PC-9 (cell line): ENCODE measurements around the gene SLX4. TPM values are rescaled to one million over a fixed set of nuclear protein-coding genes. Genes with fewer than 3 reads are reported as not detected.

ENCODE experiments used
- BruUV-seq: library from RNA; stranded (reverse); fragments of 400-500 nt; replicated peaks from 2 replicates; lab custom pipeline; 2021; lab: Mats Ljungman, UMichigan
- CTCF ChIA-PET: fragments of 300-600 bp; sonication (Branson Sonifier 250); formaldehyde crosslinking; loops from one replicate; lab custom pipeline; 2022; ENCODE audit warnings: antibody characterized with exemption; lab: Charles Lee
- POLR2A ChIA-PET: fragments of 300-600 bp; sonication (Branson Sonifier 250); formaldehyde crosslinking; loops from one replicate; lab custom pipeline; 2022; ENCODE audit warnings: antibody characterized with exemption; ENCODE audit not compliant: unreplicated experiment; lab: Charles Lee
- DNase-seq, 2 experiments: peaks; one replicate each; pipeline versions ENCODE4 v3.0.0 to v3.0.0-alpha.2; 2015 to 2022; ENCODE audit warnings: mixed read lengths in 1 of 2
- H2AFZ ChIP-seq: fragments of 200-600 bp; sonication (generic); 2 replicates; pipeline ENCODE4 v1.8.1; 2017; ENCODE audit warnings: antibody characterized with exemption
- H3F3A ChIP-seq: fragments of 200-600 bp; sonication (generic); 2 replicates; pipeline ENCODE4 v1.8.1; 2017; ENCODE audit warnings: antibody characterized with exemption, mild to moderate bottlenecking, low read depth; ENCODE audit not compliant: insufficient read depth
- H3K27ac ChIP-seq: fragments of 200-600 bp; sonication (generic); 2 replicates; pipeline ENCODE4 v1.6.1; 2016; ENCODE audit warnings: mixed run types
- H3K27me3 ChIP-seq: fragments of 200-600 bp; sonication (generic); 2 replicates; pipeline ENCODE4 v1.6.1; 2016; ENCODE audit warnings: low read depth, mixed run types; ENCODE audit not compliant: insufficient read depth
- H3K36me3 ChIP-seq: fragments of 200-600 bp; sonication (generic); 2 replicates; pipeline ENCODE4 v1.6.1; 2016; ENCODE audit warnings: low read depth, mixed run types
- H3K4me1 ChIP-seq: fragments of 200-600 bp; sonication (generic); replicated peaks from 2 replicates; pipeline ENCODE4 v1.6.1; 2016; ENCODE audit warnings: mixed run types; ENCODE audit not compliant: insufficient read depth
- H3K4me2 ChIP-seq: fragments of 200-600 bp; sonication (generic); 2 replicates; pipeline ENCODE4 v1.6.1; 2017; ENCODE audit warnings: mixed run types
- H3K4me3 ChIP-seq: fragments of 200-600 bp; sonication (generic); 2 replicates; pipeline ENCODE4 v1.6.1; 2016; ENCODE audit warnings: mixed run types
- H3K79me2 ChIP-seq: fragments of 200-600 bp; sonication (generic); 2 replicates; pipeline ENCODE4 v1.6.1; 2017; ENCODE audit warnings: low read depth, mixed run types
- H3K9me2 ChIP-seq: fragments of 200-600 bp; sonication (generic); 2 replicates; pipeline ENCODE4 v1.8.1; 2017; ENCODE audit warnings: mild to moderate bottlenecking; ENCODE audit not compliant: insufficient read depth
- H3K9me3 ChIP-seq: fragments of 200-600 bp; sonication (generic); 2 replicates; pipeline ENCODE4 v1.8.1; 2016; ENCODE audit warnings: low read depth; ENCODE audit not compliant: insufficient read depth
- H4K20me1 ChIP-seq: fragments of 200-600 bp; sonication (generic); 2 replicates; pipeline ENCODE4 v1.8.1; 2017; ENCODE audit not compliant: insufficient read depth
- CTCF ChIP-seq: fragments of 200-600 bp; sonication (generic); conservative IDR thresholded peaks from 2 replicates; pipeline ENCODE4 v1.6.1; 2017; ENCODE audit warnings: mixed run types, antibody characterized with exemption, mild to moderate bottlenecking, moderate library complexity
- EZH2 ChIP-seq: fragments of 200-600 bp; sonication (generic); IDR thresholded peaks from 2 replicates; pipeline ENCODE4 v1.8.0; 2017; ENCODE audit warnings: antibody characterized with exemption, low read depth
- intact Hi-C: fragments of 100-400 bp; cut with micrococcal nuclease; formaldehyde crosslinking; loops from one replicate; pipeline ENCODE4 v1.10.0; 2022; ENCODE audit not compliant: unreplicated experiment
- total RNA-seq: library from RNA; stranded (reverse); gene quantifications from 2 replicates; pipeline ENCODE4 v1.2.3, GENCODE V29; 2021

The SLX4 gene
- total RNA-seq, 1 experiment from 2014 or later: 13.8 TPM

GRCh38 chr16:3595521-3596021, 15.8 kb downstream of the SLX4 start:
- H3K4me2 ChIP-seq: no peak overlapping the region

GRCh38 chr16:3595110-3595486, 16.3 kb downstream of the SLX4 start:
- no TSS peak for BruUV-seq
- H3K36me3 ChIP-seq: no peaks in the 10 kb centered on the region
- DNase-seq: no peak
- H4K20me1 ChIP-seq: no peaks in the 10 kb centered on the region
- H3K9me3 ChIP-seq: no peaks in the 10 kb centered on the region
- no peaks in the 10 kb centered on the region for H3F3A ChIP-seq
- TF ChIP-seq EZH2: no peak
- no peak for TF ChIP-seq CTCF
- no peaks in the 10 kb centered on the region for H3K4me1 ChIP-seq
- POLR2A ChIA-PET: no interaction called here
- H3K4me2 ChIP-seq: no peak overlapping the region
- H3K27ac ChIP-seq: no peak overlapping the region
- no peaks in the 10 kb centered on the region for H3K9me2 ChIP-seq
- no peak overlapping the region for H2AFZ ChIP-seq
- H3K4me3 ChIP-seq: no peak overlapping the region
- intact Hi-C loops: no loop called here
- H3K27me3 ChIP-seq: no peaks in the 10 kb centered on the region
- CTCF ChIA-PET: no interaction called here
- no peaks in the 10 kb centered on the region for H3K79me2 ChIP-seq

More at GRCh38 chr16:3595521-3596021, 15.8 kb downstream of the SLX4 start:
- Histone ChIP-seq H3K9me3 (no peaks in the 10 kb centered on the region), H3F3A (no peaks in the 10 kb centered on the region), H3K4me3 (no peak overlapping the region), H3K9me2 (no peaks in the 10 kb centered on the region), H3K4me1 (no peaks in the 10 kb centered on the region), H4K20me1 (no peaks in the 10 kb centered on the region), H3K36me3 (no peaks in the 10 kb centered on the region), H3K79me2 (no peaks in the 10 kb centered on the region), H3K27ac (no peak overlapping the region), H2AFZ (no peak overlapping the region), H3K27me3 (no peaks in the 10 kb centered on the region)
- intact Hi-C loops: no loop called here
- no peak for DNase-seq
- no TSS peak for BruUV-seq
- no peak for TF ChIP-seq EZH2
- no peak for TF ChIP-seq CTCF
- POLR2A ChIA-PET: no interaction called here
- CTCF ChIA-PET: no interaction called here

- Histone ChIP-seq H3K4me1 (no peaks in the 10 kb centered on the region), H2AFZ (no peak overlapping the region), H3K4me2 (no peak overlapping the region), H3K9me3 (no peaks in the 10 kb centered on the region), H3K79me2 (no peaks in the 10 kb centered on the region), H3K27me3 (no peaks in the 10 kb centered on the region), H3K27ac (no peak overlapping the region), H3K36me3 (no peaks in the 10 kb centered on the region), H3F3A (no peaks in the 10 kb centered on the region), H3K4me3 (no peak overlapping the region), H4K20me1 (no peaks in the 10 kb centered on the region), H3K9me2 (no peaks in the 10 kb centered on the region)
- DNase-seq: no peak
- intact Hi-C loops: no loop called here
- TF ChIP-seq EZH2 (no peak), CTCF (no peak)
- no TSS peak for BruUV-seq
- CTCF ChIA-PET: no interaction called here
- POLR2A ChIA-PET: no interaction called here
These were observed 16.9 kb downstream of the SLX4 start for GRCh38 chr16:3594316-3595109.
